Cortex of kidney (tissue), 1 donor: ENCODE measurements around the gene RBM24.

Experiments used
- DNase-seq: peaks from one replicate; lab custom pipeline; 2025; lab: John Stamatoyannopoulos, UW

RBM24 gene

DNA sequence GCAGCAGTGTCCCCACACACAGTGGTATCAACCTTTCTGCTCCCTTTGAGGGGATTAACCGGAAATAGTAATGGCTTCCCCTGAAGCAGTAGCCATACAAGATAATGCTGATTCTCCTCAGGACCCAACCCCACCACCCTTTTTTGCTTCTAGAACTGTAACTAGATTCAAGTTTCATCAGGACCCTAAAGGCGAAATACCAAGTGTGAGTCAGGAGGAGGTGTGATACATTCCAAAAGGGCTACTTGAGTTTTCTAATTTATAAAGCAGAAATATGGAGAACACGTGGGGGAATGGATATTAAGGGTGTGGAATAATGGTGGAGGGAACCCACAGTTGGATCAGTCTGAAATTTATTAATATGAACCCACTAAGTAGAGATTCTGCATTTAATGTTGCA lies 60.7 kb downstream of the RBM24 start:
- no peak for DNase-seq

DNA sequence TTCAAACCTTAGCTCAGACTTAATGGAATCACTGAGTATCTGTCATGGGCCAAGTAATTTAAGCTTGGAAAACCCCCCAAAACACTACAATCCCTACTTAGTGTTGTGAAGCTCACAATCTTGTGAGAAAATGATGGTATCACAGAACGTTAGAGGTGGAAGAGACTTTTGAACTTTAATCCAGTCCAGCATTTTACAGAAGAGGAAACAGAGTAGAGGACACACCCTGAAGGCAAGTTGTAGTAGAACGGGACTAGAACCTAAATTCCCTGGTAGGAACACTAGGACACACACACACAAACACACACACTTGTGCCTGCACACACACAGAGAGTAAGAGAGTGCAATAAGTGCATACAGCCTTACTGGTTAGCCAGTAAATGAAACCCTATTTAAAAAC lies 62.1 kb downstream of the RBM24 start:
- DNase-seq: no peak
